Ishikawa (cell line): ENCODE data around the gene FTO.

Source experiments
- CREB1 ChIP-seq: IDR thresholded peaks from 2 replicates; pipeline ENCODE4 v1.6.1; 2012; ENCODE audit warnings: low read depth
- EGR1 ChIP-seq: IDR thresholded peaks from 2 replicates; pipeline ENCODE4 v1.6.1; 2012
- EP300 ChIP-seq: IDR thresholded peaks from 2 replicates; pipeline ENCODE4 v1.6.1; 2012; ENCODE audit warnings: borderline replicate concordance
- FOXM1 ChIP-seq: IDR thresholded peaks from 2 replicates; pipeline ENCODE4 v1.6.1; 2012; ENCODE audit warnings: low read depth, borderline replicate concordance
- RAD21 ChIP-seq: IDR thresholded peaks from 2 replicates; pipeline ENCODE4 v1.6.1; 2012; ENCODE audit warnings: low read depth
- REST ChIP-seq: IDR thresholded peaks from 2 replicates; pipeline ENCODE4 v1.6.1; 2012; ENCODE audit warnings: low read depth, mild to moderate bottlenecking
- TAF1 ChIP-seq: IDR thresholded peaks from 2 replicates; pipeline ENCODE4 v1.6.1; 2012; ENCODE audit warnings: low read depth, mild to moderate bottlenecking
- TCF12 ChIP-seq: IDR thresholded peaks from 2 replicates; pipeline ENCODE4 v1.6.1; 2012; ENCODE audit warnings: low read depth
- YY1 ChIP-seq: IDR thresholded peaks from 2 replicates; pipeline ENCODE4 v1.6.1; 2012; ENCODE audit warnings: low read depth
- ZBTB7A ChIP-seq: IDR thresholded peaks from 2 replicates; pipeline ENCODE4 v1.6.1; 2012; ENCODE audit warnings: low read depth
- TF ChIP-seq, protein P1 (sequence below): IDR thresholded peaks from 2 replicates; pipeline ENCODE4 v1.6.1; 2012

DNA sequence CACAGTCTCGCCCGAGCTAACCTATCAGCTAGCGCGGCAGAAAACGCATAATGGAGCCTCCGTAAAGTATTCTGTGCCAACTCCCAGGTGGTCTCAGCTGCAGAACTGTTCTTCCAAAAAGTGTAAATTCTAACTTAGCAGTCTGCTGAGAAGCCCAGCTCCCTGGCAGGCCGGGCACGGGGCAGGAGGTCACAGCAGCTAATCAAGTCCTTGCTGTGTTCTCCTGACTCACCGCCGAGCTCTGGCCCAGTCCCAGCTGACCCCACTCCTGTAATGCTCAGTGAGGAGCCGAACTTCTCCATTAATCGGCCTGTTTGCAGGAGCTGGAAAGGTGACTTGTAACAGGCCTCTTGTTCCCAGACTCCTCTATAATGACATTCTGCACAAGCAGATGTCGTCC is 389.3 kb downstream of the FTO start:
- TF ChIP-seq REST (no peak), RAD21 (no peak), TAF1 (no peak), YY1 (no peak), EGR1 (no peak), TCF12 (no peak), EP300 (no peak), ZBTB7A (no peak), FOXM1 (no peak), CREB1 (no peak)
- TF ChIP-seq, protein P1, sequence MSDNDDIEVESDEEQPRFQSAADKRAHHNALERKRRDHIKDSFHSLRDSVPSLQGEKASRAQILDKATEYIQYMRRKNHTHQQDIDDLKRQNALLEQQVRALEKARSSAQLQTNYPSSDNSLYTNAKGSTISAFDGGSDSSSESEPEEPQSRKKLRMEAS: no peak
